Measurements from ENCODE around the gene CELF4.

GRCh38 chr18:37524498-37525261 is 40.9 kb downstream of the CELF4 start:
- TF ChIP-seq POLR2AphosphoS5 (IDR thresholded peaks at IDR 0.05; ENCODE audit: borderline replicate concordance, low read depth, low read length): no peak
- peak; percentile 97 for TF ChIP-seq EZH2 (IDR thresholded peaks at IDR 0.05)
- TF ChIP-seq FOXP2 (optimal IDR thresholded peaks at IDR 0.05; ENCODE audit: control extremely low read depth, extremely low read length, insufficient read depth): no peak

All from SK-N-MC (cell line).